ENCODE data around the gene GNE.

- TF ChIP-seq CTCF (conservative IDR thresholded peaks at IDR 0.05) (no peak), ZFX (IDR thresholded peaks at IDR 0.05) (no peak)
Observed at GRCh38 chr9:36282275-36282674, 24.0 kb upstream of the GNE start.

Measured in C4-2B (cell line).